Esophagus squamous epithelium (tissue), 5 donors: ENCODE data around the gene RASL11B. TPM values are rescaled to one million over a fixed set of nuclear protein-coding genes. Genes with fewer than 3 reads are reported as not detected.

Experiments
- DNase-seq: peaks from one replicate; lab custom pipeline; 2025; lab: John Stamatoyannopoulos, UW
- H3K27ac ChIP-seq, 4 donors: fragments of 200-600 bp; sonication (generic); one replicate each; pipeline ENCODE4 v1.5.1; 2016 to 2019; ENCODE audit warnings: mild to moderate bottlenecking in 1 of 4
- H3K27me3 ChIP-seq, 4 donors: fragments of 200-600 bp; sonication (generic); 1 replicate in 3 of 4; 2 replicates in 1 of 4; pipeline versions ENCODE4 v1.5.1 to v1.6.0; 2017 to 2021; ENCODE audit warnings: antibody characterized with exemption in 1 of 4
- H3K36me3 ChIP-seq, 3 donors: fragments of 200-600 bp; sonication (generic); one replicate each; pipeline ENCODE4 v1.5.1; 2016 to 2019
- H3K4me1 ChIP-seq, 3 donors: fragments of 200-600 bp; sonication (generic); one replicate each; pipeline ENCODE4 v1.5.1; 2017 to 2019
- H3K4me3 ChIP-seq, 4 donors: fragments of 200-600 bp; sonication (generic); 1 replicate in 3 of 4; 2 replicates in 1 of 4; pipeline ENCODE4 v1.5.1; 2016 to 2019; ENCODE audit warnings: mild to moderate bottlenecking in 2 of 4, moderate library complexity in 1 of 4
- H3K9me3 ChIP-seq, 3 donors: fragments of 200-600 bp; sonication (generic); one replicate each; pipeline ENCODE4 v1.5.1; 2016 to 2019
- POLR2A ChIP-seq, 4 donors: fragments of 450-650 bp; IDR thresholded peaks; one replicate each; pipeline ENCODE4 v1.6.1; 2017; ENCODE audit warnings: antibody characterized with exemption in 4 of 4, mild to moderate bottlenecking in 4 of 4, moderate library complexity in 3 of 4
- WGBS, 2 donors: methylation state at CpG; one replicate each; pipeline ENCODE4 v1.1.5; 2018; 5-methylcytosine and 5-hydroxymethylcytosine counted together
- intact Hi-C: fragments of 100-400 bp; cut with DNase I; formaldehyde crosslinking; loops from one replicate; pipeline ENCODE4 v1.15.0; 2022
- total RNA-seq, 4 donors: library from RNA; depleted of rRNA; stranded (reverse); fragments of >200 nt; gene quantifications; one replicate each; pipeline ENCODE4 v1.1.0, GENCODE V29; 2016
- TF ChIP-seq, protein P1 (sequence below), 6 experiments: fragments of 450-650 bp in 4 of 6; fragments of 200-600 bp in 2 of 6; sonication (generic) in 2 of 6; IDR thresholded peaks; one replicate each; pipeline ENCODE4 v1.5.1; 2016 to 2019; ENCODE audit warnings: antibody characterized with exemption in 6 of 6, mild to moderate bottlenecking in 4 of 6, moderate library complexity in 4 of 6
- donor health status: DM: yes; HTN: yes; CAD: no.

RASL11B gene
- total RNA-seq, 4 donors from 2014 or later = 0.15 to 0.97 (median 0.83) TPM

DNA sequence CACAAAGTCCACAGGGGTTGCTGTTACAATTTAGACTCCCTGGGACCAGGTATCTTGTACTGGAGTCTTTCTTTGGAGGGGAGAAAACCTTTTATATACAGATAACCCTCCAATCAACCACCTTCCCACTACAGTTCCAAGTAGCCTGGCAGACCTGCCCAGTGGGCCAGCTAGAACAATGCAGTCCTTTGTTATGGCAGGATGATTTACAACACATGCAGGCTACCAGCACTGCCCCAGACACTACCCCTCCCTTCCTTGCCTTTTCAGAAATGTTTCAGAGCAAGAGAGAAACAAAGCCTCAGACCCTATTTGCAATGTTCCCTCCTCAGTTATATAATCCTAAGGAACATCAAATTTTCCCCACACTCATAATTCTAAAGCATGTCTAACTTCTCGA is 11.1 kb downstream of the RASL11B start:
- TF ChIP-seq, protein P1, sequence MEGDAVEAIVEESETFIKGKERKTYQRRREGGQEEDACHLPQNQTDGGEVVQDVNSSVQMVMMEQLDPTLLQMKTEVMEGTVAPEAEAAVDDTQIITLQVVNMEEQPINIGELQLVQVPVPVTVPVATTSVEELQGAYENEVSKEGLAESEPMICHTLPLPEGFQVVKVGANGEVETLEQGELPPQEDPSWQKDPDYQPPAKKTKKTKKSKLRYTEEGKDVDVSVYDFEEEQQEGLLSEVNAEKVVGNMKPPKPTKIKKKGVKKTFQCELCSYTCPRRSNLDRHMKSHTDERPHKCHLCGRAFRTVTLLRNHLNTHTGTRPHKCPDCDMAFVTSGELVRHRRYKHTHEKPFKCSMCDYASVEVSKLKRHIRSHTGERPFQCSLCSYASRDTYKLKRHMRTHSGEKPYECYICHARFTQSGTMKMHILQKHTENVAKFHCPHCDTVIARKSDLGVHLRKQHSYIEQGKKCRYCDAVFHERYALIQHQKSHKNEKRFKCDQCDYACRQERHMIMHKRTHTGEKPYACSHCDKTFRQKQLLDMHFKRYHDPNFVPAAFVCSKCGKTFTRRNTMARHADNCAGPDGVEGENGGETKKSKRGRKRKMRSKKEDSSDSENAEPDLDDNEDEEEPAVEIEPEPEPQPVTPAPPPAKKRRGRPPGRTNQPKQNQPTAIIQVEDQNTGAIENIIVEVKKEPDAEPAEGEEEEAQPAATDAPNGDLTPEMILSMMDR (IDR thresholded peaks at IDR 0.05) = no peak
- TF ChIP-seq POLR2A (IDR thresholded peaks at IDR 0.05) = no peak
- Histone ChIP-seq H3K4me3 (no peak overlapping the region), H3K27ac (no peak overlapping the region), H3K9me3 (no peaks in the 10 kb centered on the region), H3K36me3 (peaks cover 0 to 4% (median 0%) of the 10 kb centered on the region in 3 donors), H3K4me1 (peaks cover 0 to 18% (median 0%) of the 10 kb centered on the region in 3 donors), H3K27me3 (no peaks in the 10 kb centered on the region)
- no peak for DNase-seq
- WGBS, 2 donors = 94 to 100% methylated on average over 1 of the region's 1 CpG
- intact Hi-C loops = loop anchor here (10.0 kb wide), 1 partner anchor 62 kb away; no protein-coding TSS in a partner anchor

GRCh38 chr4:52873861-52874343 is 11.8 kb downstream of the RASL11B start:
- intact Hi-C loops = loop anchor here (10.0 kb wide), 1 partner anchor 61 kb away; no protein-coding TSS in a partner anchor
- Histone ChIP-seq H3K4me1 (peaks cover 0 to 15% (median 0%) of the 10 kb centered on the region in 3 donors), H3K27ac (no peak overlapping the region), H3K4me3 (no peak overlapping the region), H3K9me3 (no peaks in the 10 kb centered on the region), H3K36me3 (peaks cover 0 to 4% (median 0%) of the 10 kb centered on the region in 3 donors), H3K27me3 (no peaks in the 10 kb centered on the region)
- WGBS, 2 donors = 92 to 93% methylated on average over 10 of the region's 10 CpGs
- DNase-seq = no peak
- TF ChIP-seq, protein P1 (IDR thresholded peaks at IDR 0.05) = no peak
- TF ChIP-seq POLR2A (IDR thresholded peaks at IDR 0.05) = no peak

GRCh38 chr4:52874948-52875347 is 12.8 kb downstream of the RASL11B start:
- no peak for DNase-seq
- peaks cover 0 to 4% (median 0%) of the 10 kb centered on the region in 3 donors for H3K36me3 ChIP-seq
- H3K4me3 ChIP-seq = no peak overlapping the region
- no peak overlapping the region for H3K27ac ChIP-seq
- H3K27me3 ChIP-seq = no peaks in the 10 kb centered on the region
- H3K4me1 ChIP-seq = peaks cover 0 to 5% (median 0%) of the 10 kb centered on the region in 3 donors
- intact Hi-C loops = loop anchor here (10.0 kb wide), 1 partner anchor 60 kb away; no protein-coding TSS in a partner anchor
- no peak for TF ChIP-seq POLR2A (IDR thresholded peaks at IDR 0.05)
- TF ChIP-seq, protein P1 (IDR thresholded peaks at IDR 0.05) = no peak
- 92 to 96% methylated on average over 4 to 5 of the region's 5 CpGs for WGBS, 2 donors
- no peaks in the 10 kb centered on the region for H3K9me3 ChIP-seq

- intact Hi-C loops = loop anchor here (10.0 kb wide), 1 partner anchor 59 kb away; no protein-coding TSS in a partner anchor
- Histone ChIP-seq H3K27ac (no peak overlapping the region), H3K36me3 (peaks cover 0 to 4% (median 0%) of the 10 kb centered on the region in 3 donors), H3K9me3 (no peaks in the 10 kb centered on the region), H3K4me1 (no peaks in the 10 kb centered on the region), H3K4me3 (no peak overlapping the region), H3K27me3 (no peaks in the 10 kb centered on the region)
- WGBS, 2 donors = 64 to 81% methylated on average over 2 to 4 of the region's 4 CpGs
- TF ChIP-seq POLR2A (IDR thresholded peaks at IDR 0.05) = no peak
- TF ChIP-seq, protein P1 (IDR thresholded peaks at IDR 0.05) = no peak
- no peak for DNase-seq
Measured at GRCh38 chr4:52876069-52876468, 14.0 kb downstream of the RASL11B start.

DNA sequence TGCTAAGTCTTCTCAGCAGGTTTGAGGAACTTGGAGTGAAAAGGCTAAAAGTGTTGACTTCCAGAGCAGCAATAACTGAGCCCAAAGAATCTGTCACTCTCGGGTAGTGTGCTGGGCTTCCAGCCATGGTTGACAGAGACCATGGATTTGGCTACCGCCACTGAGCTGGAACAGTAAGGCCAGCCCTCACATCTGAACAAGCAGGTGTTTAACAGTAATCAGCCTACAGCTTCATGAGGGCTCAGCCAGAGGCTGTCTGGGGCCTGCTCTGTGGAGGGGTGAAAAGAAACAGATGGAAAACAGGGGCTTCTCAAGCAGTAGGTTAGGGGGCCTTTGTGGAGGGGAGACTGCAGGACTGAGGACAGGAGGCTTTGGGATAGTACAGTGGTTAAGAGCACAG is 14.9 kb downstream of the RASL11B start:
- 76% methylated on average over 2 of the region's 2 CpGs; no CpG with 5 or more reads in 1 of the 2 donors for WGBS, 2 donors
- H3K36me3 ChIP-seq = peaks cover 0 to 4% (median 0%) of the 10 kb centered on the region in 3 donors
- no peak for TF ChIP-seq POLR2A (IDR thresholded peaks at IDR 0.05)
- TF ChIP-seq, protein P1 (IDR thresholded peaks at IDR 0.05) = no peak
- H3K9me3 ChIP-seq = no peaks in the 10 kb centered on the region
- H3K4me1 ChIP-seq = no peaks in the 10 kb centered on the region
- no peak overlapping the region for H3K4me3 ChIP-seq
- H3K27me3 ChIP-seq = no peaks in the 10 kb centered on the region
- no peak overlapping the region for H3K27ac ChIP-seq
- intact Hi-C loops = loop anchor here (10.0 kb wide), 1 partner anchor 58 kb away; no protein-coding TSS in a partner anchor
- no peak for DNase-seq
